CD14-positive monocyte (primary cell): ENCODE results near the gene ALPK3. TPM values are rescaled to one million over a fixed set of nuclear protein-coding genes. Genes with fewer than 3 reads are reported as not detected.

Experiments used
- DNase-seq, 3 donors: peaks; one replicate each; pipeline ENCODE4 v3.0.0-alpha.2; 2011 to 2022
- H2AFZ ChIP-seq: 2 replicates; pipeline ENCODE4 v1.6.0; 2012; ENCODE audit warnings: mild to moderate bottlenecking, low read depth, low read length, inconsistent platforms; ENCODE audit not compliant: insufficient read depth, poor library complexity, severe bottlenecking
- H3K27ac ChIP-seq, 2 donors: 1 replicate in 1 of 2; 2 replicates in 1 of 2; pipeline ENCODE4 v1.5.1; 2012 to 2013; ENCODE audit warnings: low read length in 2 of 2, control low read depth in 1 of 2, inconsistent platforms in 1 of 2, low read depth in 1 of 2, mild to moderate bottlenecking in 1 of 2
- H3K27me3 ChIP-seq, 2 donors: one replicate each; pipeline versions ENCODE4 v1.6.0 to v1.6.1; 2011 to 2013; ENCODE audit warnings: low read length in 2 of 2; ENCODE audit not compliant: control insufficient read depth in 2 of 2, insufficient read depth in 2 of 2
- H3K36me3 ChIP-seq, 2 donors: replicated peaks in 1 of 2; 1 replicate in 1 of 2; 2 replicates in 1 of 2; pipeline versions ENCODE4 v1.5.1 to v1.6.1; 2012 to 2013; ENCODE audit warnings: low read length in 2 of 2, control low read depth in 1 of 2, inconsistent platforms in 1 of 2, mild to moderate bottlenecking in 1 of 2; ENCODE audit not compliant: insufficient read depth in 2 of 2, control insufficient read depth in 1 of 2
- H3K4me1 ChIP-seq, 2 donors: 1 replicate in 1 of 2; 2 replicates in 1 of 2; pipeline versions ENCODE4 v1.5.1 to v1.6.1; 2012 to 2013; ENCODE audit warnings: low read length in 2 of 2, control low read depth in 1 of 2, inconsistent platforms in 1 of 2, mild to moderate bottlenecking in 1 of 2, moderate library complexity in 1 of 2; ENCODE audit not compliant: insufficient read depth in 2 of 2, control insufficient read depth in 1 of 2
- H3K4me2 ChIP-seq: replicated peaks from 2 replicates; pipeline ENCODE3; 2012; ENCODE audit warnings: low read length, moderate library complexity, mild to moderate bottlenecking; ENCODE audit not compliant: poor library complexity, severe bottlenecking; ENCODE audit errors: extremely low read depth
- H3K4me3 ChIP-seq, 3 experiments: fragments of 200-600 bp in 1 of 3; sonication (generic) in 1 of 3; replicated peaks in 1 of 3; 1 replicate in 2 of 3; 2 replicates in 1 of 3; pipeline ENCODE4 v1.5.1; 2011 to 2013; ENCODE audit warnings: low read length in 3 of 3, mild to moderate bottlenecking in 3 of 3, control low read depth in 2 of 3, low read depth in 2 of 3, inconsistent platforms in 1 of 3, moderate library complexity in 1 of 3
- H3K79me2 ChIP-seq: 2 replicates; pipeline ENCODE4 v1.6.0; 2012; ENCODE audit warnings: mild to moderate bottlenecking, control low read depth, inconsistent platforms, low read length, moderate library complexity; ENCODE audit not compliant: insufficient read depth
- H3K9ac ChIP-seq: 2 replicates; pipeline ENCODE4 v1.6.0; 2017; ENCODE audit warnings: low read length, mild to moderate bottlenecking; ENCODE audit not compliant: insufficient read depth, poor library complexity, severe bottlenecking
- H3K9me3 ChIP-seq, 2 donors: replicated peaks in 1 of 2; 1 replicate in 1 of 2; 2 replicates in 1 of 2; pipeline versions ENCODE4 v1.5.1 to v1.6.1; 2012 to 2013; ENCODE audit warnings: low read length in 2 of 2, control low read depth in 1 of 2; ENCODE audit not compliant: control insufficient read depth in 1 of 2, insufficient read depth in 1 of 2
- H4K20me1 ChIP-seq: 2 replicates; pipeline ENCODE4 v1.6.0; 2012; ENCODE audit warnings: mild to moderate bottlenecking, low read length, control low read depth, moderate library complexity; ENCODE audit not compliant: insufficient read depth
- H3K27ac Mint-ChIP-seq, 7 donors: one replicate each; pipeline ENCODE4 v1.8.0; 2020; ENCODE audit warnings: mild to moderate bottlenecking in 7 of 7, mixed read lengths in 7 of 7, moderate library complexity in 6 of 7, inconsistent platforms in 2 of 7
- H3K27me3 Mint-ChIP-seq, 3 donors: one replicate each; pipeline ENCODE4 v1.8.0; 2021 to 2022; ENCODE audit warnings: low read depth in 3 of 3, mild to moderate bottlenecking in 3 of 3, mixed read lengths in 3 of 3, moderate library complexity in 3 of 3, inconsistent platforms in 1 of 3
- H3K36me3 Mint-ChIP-seq, 2 donors: one replicate each; pipeline ENCODE4 v1.8.0; 2020; ENCODE audit warnings: mixed read lengths in 2 of 2, inconsistent platforms in 1 of 2, mild to moderate bottlenecking in 1 of 2
- H3K4me1 Mint-ChIP-seq: one replicate; pipeline ENCODE4 v1.8.0; 2020; ENCODE audit warnings: mild to moderate bottlenecking, mixed read lengths
- H3K4me3 Mint-ChIP-seq, 2 donors: one replicate each; pipeline ENCODE4 v1.8.0; 2020; ENCODE audit warnings: mild to moderate bottlenecking in 2 of 2, mixed read lengths in 2 of 2, moderate library complexity in 1 of 2
- H3K9me3 Mint-ChIP-seq, 7 donors: one replicate each; pipeline ENCODE4 v1.8.0; 2020 to 2022; ENCODE audit warnings: mixed read lengths in 7 of 7, mild to moderate bottlenecking in 6 of 7, moderate library complexity in 6 of 7, inconsistent platforms in 2 of 7
- CTCF ChIP-seq: fragments of 200-600 bp; IDR thresholded peaks from one replicate; pipeline ENCODE4 v1.8.0; 2022; ENCODE audit warnings: antibody characterized with exemption, mild to moderate bottlenecking
- WGBS: methylation state at CpG from one replicate; pipeline ENCODE4 v1.1.5; 2013; ENCODE audit warnings: missing lambda C conversion rate; ENCODE audit not compliant: insufficient coverage; 5-methylcytosine and 5-hydroxymethylcytosine counted together
- intact Hi-C, 2 donors: fragments of 100-400 bp; cut with micrococcal nuclease; formaldehyde crosslinking; loops; one replicate each; pipeline versions ENCODE4 v1.15.0 to v1.15.1; 2023
- polyA plus RNA-seq, 3 donors: library from polyadenylated mRNA; depleted of rRNA in 1 of 3; unstranded in 2 of 3; stranded (reverse) in 1 of 3; fragments of 300-500 nt in 2 of 3; fragments of >200 nt in 1 of 3; fragmentation: Illumina TruSeq in 2 of 3; gene quantifications; 1 replicate in 2 of 3; 2 replicates in 1 of 3; pipeline ENCODE4 v1.2.3, GENCODE V29; 2012 to 2021

ALPK3 gene
- polyA plus RNA-seq, 3 donors = 0.02 to 0.12 TPM; not detected in 1

- Histone ChIP-seq H3K27ac (peak overlapping the region in 1 of 2 donors; percentile 41), H3K36me3 (peaks cover 45 to 64% of the 10 kb centered on the region in 2 donors), H4K20me1 (peaks cover 99% of the 10 kb centered on the region), H3K79me2 (peaks cover 99% of the 10 kb centered on the region), H3K4me3 (no peak overlapping the region), H3K9ac (no peak overlapping the region), H3K4me1 (peaks cover 12 to 13% of the 10 kb centered on the region in 2 donors), H3K27me3 (no peaks in the 10 kb centered on the region), H2AFZ (no peak overlapping the region), H3K9me3 (no peaks in the 10 kb centered on the region), H3K4me2 (no peak overlapping the region)
- Mint-ChIP-seq H3K36me3 (peaks cover 46 to 74% of the 10 kb centered on the region in 2 donors), H3K4me3 (no peak overlapping the region), H3K27me3 (peaks cover 0 to under 1% (median 0%) of the 10 kb centered on the region in 3 donors), H3K27ac (peak overlapping the region in 4 of 7 donors; percentile 27 to 79 (median 46)), H3K4me1 (peaks cover 16% of the 10 kb centered on the region), H3K9me3 (no peaks in the 10 kb centered on the region)
- WGBS = 97% methylated on average over 10 of the region's 13 CpGs
- no peak for DNase-seq
- intact Hi-C loops = no loop called here
- TF ChIP-seq CTCF = no peak
Observed at GRCh38 chr15:84778194-84778593, 39.0 kb upstream of the ALPK3 start.

DNA sequence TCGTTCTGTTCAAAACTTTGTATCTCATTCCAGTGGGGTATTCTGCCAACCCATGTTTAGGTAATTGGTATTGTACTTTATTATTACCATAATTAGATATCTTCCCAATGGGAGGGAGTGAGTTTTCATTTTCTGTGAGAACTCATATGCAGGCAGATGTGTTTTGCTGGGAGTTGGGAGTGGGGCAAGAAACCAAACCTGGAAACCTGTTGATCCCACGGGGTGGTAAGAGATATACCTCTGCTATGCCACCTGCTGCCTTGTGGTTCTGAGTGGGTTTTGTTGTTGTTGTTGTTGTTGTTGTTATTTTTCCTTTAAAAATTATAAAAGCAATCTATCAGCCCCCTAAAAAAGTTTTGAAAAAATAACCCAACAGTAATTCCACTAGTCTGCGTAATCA, 36.7 kb upstream of the ALPK3 start:
- no peak overlapping the region for H3K4me3 ChIP-seq
- intact Hi-C loops = no loop called here
- DNase-seq = no peak
- H3K4me2 ChIP-seq = no peak overlapping the region
- H3K9me3 ChIP-seq = no peaks in the 10 kb centered on the region
- Mint-ChIP-seq H3K27ac (peak overlapping the region in 1 of 7 donors; percentile 37), H3K4me3 (no peak overlapping the region), H3K9me3 (no peaks in the 10 kb centered on the region), H3K27me3 (peaks cover 0 to 2% (median 0%) of the 10 kb centered on the region in 3 donors), H3K4me1 (peaks cover 9% of the 10 kb centered on the region), H3K36me3 (peaks cover 61 to 84% of the 10 kb centered on the region in 2 donors)
- H4K20me1 ChIP-seq = peaks cover 99% of the 10 kb centered on the region
- no peaks in the 10 kb centered on the region for H3K27me3 ChIP-seq
- no peak overlapping the region for H2AFZ ChIP-seq
- peak overlapping the region in 1 of 2 donors; percentile 20 for H3K27ac ChIP-seq
- peaks cover 56 to 74% of the 10 kb centered on the region in 2 donors for H3K36me3 ChIP-seq
- peaks cover 0 to 10% of the 10 kb centered on the region in 2 donors for H3K4me1 ChIP-seq
- H3K9ac ChIP-seq = no peak overlapping the region
- no CpG with 5 or more reads among the region's 3 CpGs for WGBS
- H3K79me2 ChIP-seq = peaks cover 99% of the 10 kb centered on the region
- TF ChIP-seq CTCF = no peak
